ENCODE results near the gene CTTNBP2NL. TPM values are rescaled to one million over a fixed set of nuclear protein-coding genes. Genes with fewer than 3 reads are reported as not detected.

Gene CTTNBP2NL
- total and polyA plus RNA-seq, 2 experiments from 2014 or later, result 19.2 to 38.4 TPM

- no peak overlapping the region for H3K9ac ChIP-seq
- H3K9me2 ChIP-seq (ENCODE audit: insufficient read depth), result no peaks in the 10 kb centered on the region
- H3K4me3 ChIP-seq, result no peak overlapping the region
- no peaks in the 10 kb centered on the region for H3K4me1 ChIP-seq (ENCODE audit: insufficient read depth)
- H4K20me1 ChIP-seq (ENCODE audit: insufficient read depth), result no peaks in the 10 kb centered on the region
- DNase-seq, result no peak
- H3K36me3 ChIP-seq (ENCODE audit: low read depth), result no peaks in the 10 kb centered on the region
- 22 to 28% methylated on average over 2 of the region's 2 CpGs for WGBS, 2 experiments (ENCODE audit: low coverage in 1 of 2, low lambda C conversion rate in 2 of 2, missing lambda C conversion rate in 2 of 2)
- in situ Hi-C loops (cut with MboI), result no loop called here
- no peak for TF ChIP-seq EZH2 (IDR thresholded peaks at IDR 0.05; ENCODE audit: insufficient read depth, poor library complexity, severe bottlenecking)
- TF ChIP-seq EZH2phosphoT487 (IDR thresholded peaks at IDR 0.05; ENCODE audit: insufficient read depth, low read depth), result no peak
- no peaks in the 10 kb centered on the region for H3K9me3 ChIP-seq (ENCODE audit: low read depth)
- no peaks in the 10 kb centered on the region for H3K79me2 ChIP-seq (ENCODE audit: insufficient read depth)
- no peak overlapping the region for H2AFZ ChIP-seq
- H3K27me3 ChIP-seq (replicated peaks; ENCODE audit: insufficient read depth), result peaks cover 24% of the 10 kb centered on the region
- H3K27ac ChIP-seq, result no peak overlapping the region
- no peaks in the 10 kb centered on the region for H3F3A ChIP-seq (ENCODE audit: insufficient read depth)
- no peak overlapping the region for H3K4me2 ChIP-seq (ENCODE audit: unreplicated experiment)
Measured at GRCh38 chr1:112381324-112382076, 14.5 kb upstream of the CTTNBP2NL start.

- Histone ChIP-seq H3K4me1 (ENCODE audit: insufficient read depth) (no peaks in the 10 kb centered on the region), H3K4me3 (no peak overlapping the region), H3K9ac (no peak overlapping the region), H3K9me2 (ENCODE audit: insufficient read depth) (no peaks in the 10 kb centered on the region), H3K4me2 (ENCODE audit: unreplicated experiment) (no peak overlapping the region), H3K27me3 (replicated peaks; ENCODE audit: insufficient read depth) (peaks cover 24% of the 10 kb centered on the region), H3K9me3 (ENCODE audit: low read depth) (no peaks in the 10 kb centered on the region), H3K36me3 (ENCODE audit: low read depth) (no peaks in the 10 kb centered on the region), H3F3A (ENCODE audit: insufficient read depth) (peaks cover 4% of the 10 kb centered on the region; the same call in 1 of the 2 replicates), H3K79me2 (ENCODE audit: insufficient read depth) (no peaks in the 10 kb centered on the region), H3K27ac (no peak overlapping the region), H2AFZ (no peak overlapping the region), H4K20me1 (ENCODE audit: insufficient read depth) (no peaks in the 10 kb centered on the region)
- TF ChIP-seq EZH2phosphoT487 (IDR thresholded peaks at IDR 0.05; ENCODE audit: insufficient read depth, low read depth) (no peak), EZH2 (IDR thresholded peaks at IDR 0.05; ENCODE audit: insufficient read depth, poor library complexity, severe bottlenecking) (no peak)
- DNase-seq, result no peak
- WGBS, 2 experiments (ENCODE audit: low coverage in 1 of 2, low lambda C conversion rate in 2 of 2, missing lambda C conversion rate in 2 of 2), result 90 to 94% methylated on average over 1 of the region's 1 CpG
- in situ Hi-C loops (cut with MboI), result no loop called here
Measured at GRCh38 chr1:112383759-112384370, 12.1 kb upstream of the CTTNBP2NL start.

- Histone ChIP-seq H3K9ac (no peak overlapping the region), H3K27me3 (replicated peaks; ENCODE audit: insufficient read depth) (peaks cover 14% of the 10 kb centered on the region), H3K79me2 (ENCODE audit: insufficient read depth) (no peaks in the 10 kb centered on the region), H3K4me3 (no peak overlapping the region), H3K9me2 (ENCODE audit: insufficient read depth) (no peaks in the 10 kb centered on the region), H3K27ac (no peak overlapping the region), H2AFZ (no peak overlapping the region), H3K36me3 (ENCODE audit: low read depth) (no peaks in the 10 kb centered on the region), H3K4me2 (ENCODE audit: unreplicated experiment) (no peak overlapping the region), H3K9me3 (ENCODE audit: low read depth) (no peaks in the 10 kb centered on the region), H3F3A (ENCODE audit: insufficient read depth) (peaks cover 12% of the 10 kb centered on the region; the same call in 1 of the 2 replicates), H4K20me1 (ENCODE audit: insufficient read depth) (no peaks in the 10 kb centered on the region), H3K4me1 (ENCODE audit: insufficient read depth) (peaks cover 13% of the 10 kb centered on the region; the same call in 1 of the 2 replicates)
- 89 to 91% methylated on average over 13 of the region's 14 CpGs for WGBS, 2 experiments (ENCODE audit: low coverage in 1 of 2, low lambda C conversion rate in 2 of 2, missing lambda C conversion rate in 2 of 2)
- no peak for DNase-seq
- TF ChIP-seq EZH2 (IDR thresholded peaks at IDR 0.05; ENCODE audit: insufficient read depth, poor library complexity, severe bottlenecking) (no peak), EZH2phosphoT487 (IDR thresholded peaks at IDR 0.05; ENCODE audit: insufficient read depth, low read depth) (no peak)
- in situ Hi-C loops (cut with MboI), result no loop called here
Measured at GRCh38 chr1:112386024-112386723, 9.8 kb upstream of the CTTNBP2NL start.

- TF ChIP-seq EZH2 (IDR thresholded peaks at IDR 0.05; ENCODE audit: insufficient read depth, poor library complexity, severe bottlenecking), result no peak
- no peak for TF ChIP-seq EZH2phosphoT487 (IDR thresholded peaks at IDR 0.05; ENCODE audit: insufficient read depth, low read depth)
- Histone ChIP-seq H3K36me3 (ENCODE audit: low read depth) (no peaks in the 10 kb centered on the region), H3K9me3 (ENCODE audit: low read depth) (no peaks in the 10 kb centered on the region), H2AFZ (no peak overlapping the region), H3K27ac (no peak overlapping the region), H3K79me2 (ENCODE audit: insufficient read depth) (no peaks in the 10 kb centered on the region; the same call in 1 of the 2 replicates), H3K9ac (no peak overlapping the region), H3F3A (ENCODE audit: insufficient read depth) (peaks cover 12% of the 10 kb centered on the region; the same call in 1 of the 2 replicates), H3K4me3 (no peak overlapping the region), H3K9me2 (ENCODE audit: insufficient read depth) (no peaks in the 10 kb centered on the region), H3K4me2 (ENCODE audit: unreplicated experiment) (no peak overlapping the region), H3K27me3 (replicated peaks; ENCODE audit: insufficient read depth) (peaks cover 9% of the 10 kb centered on the region; the same call in 1 of the 2 replicates), H3K4me1 (ENCODE audit: insufficient read depth) (peaks cover 18% of the 10 kb centered on the region; the same call in 1 of the 2 replicates), H4K20me1 (ENCODE audit: insufficient read depth) (no peaks in the 10 kb centered on the region)
- WGBS, 2 experiments (ENCODE audit: low coverage in 1 of 2, low lambda C conversion rate in 2 of 2, missing lambda C conversion rate in 2 of 2), result 60 to 74% methylated on average over 2 of the region's 2 CpGs
- in situ Hi-C loops (cut with MboI), result no loop called here
- no peak for DNase-seq
Measured at GRCh38 chr1:112386731-112387346, 9.2 kb upstream of the CTTNBP2NL start.

All from GM23248 (cell line).